Neutrophil (primary cell): Measurements from ENCODE around the gene ENTPD5.
"Not testable (repeated sequence)": the region's sequence is repeated elsewhere in the genome, so short reads cannot be mapped to it uniquely, and the experiment has no call there.

ENCODE experiments used
- H3K27ac ChIP-seq: fragments of 200-600 bp; sonication (generic); 2 replicates; pipeline ENCODE4 v1.5.1; 2016; ENCODE audit warnings: mild to moderate bottlenecking, moderate library complexity
- H3K27me3 ChIP-seq: fragments of 200-600 bp; sonication (generic); 2 replicates; pipeline ENCODE4 v1.6.0; 2016; ENCODE audit warnings: mild to moderate bottlenecking
- H3K36me3 ChIP-seq: fragments of 200-600 bp; sonication (generic); 2 replicates; pipeline ENCODE4 v1.5.1; 2017
- H3K4me1 ChIP-seq, 2 experiments: fragments of 200-600 bp in 1 of 2; sonication (generic) in 1 of 2; 1 replicate in 1 of 2; 2 replicates in 1 of 2; pipeline versions ENCODE4 v1.5.1 to v1.6.1; 2013 to 2016; ENCODE audit warnings: low read depth in 1 of 2, low read length in 1 of 2, mild to moderate bottlenecking in 1 of 2, moderate library complexity in 1 of 2; ENCODE audit not compliant: control insufficient read depth in 1 of 2, insufficient read depth in 1 of 2
- H3K4me3 ChIP-seq, 2 experiments: fragments of 200-600 bp in 1 of 2; sonication (generic) in 1 of 2; 1 replicate in 1 of 2; 2 replicates in 1 of 2; pipeline ENCODE4 v1.5.1; 2013 to 2016; ENCODE audit warnings: low read depth in 1 of 2, low read length in 1 of 2, mild to moderate bottlenecking in 1 of 2, moderate library complexity in 1 of 2
- H3K9me3 ChIP-seq: fragments of 200-600 bp; sonication (generic); 2 replicates; pipeline ENCODE4 v1.5.1; 2016
- CTCF ChIP-seq: fragments of 200-600 bp; sonication (generic); IDR thresholded peaks from 2 replicates; pipeline ENCODE4 v1.5.1; 2016; ENCODE audit warnings: antibody characterized with exemption

The ENTPD5 gene

GRCh38 chr14:74018174-74018585 lies 908 bp downstream of the ENTPD5 start:
- Histone ChIP-seq H3K36me3 (no peaks in the 10 kb centered on the region), H3K4me1 (peaks cover 16% of the 10 kb centered on the region in 2 experiments), H3K4me3 (peak overlapping the region; percentile 83 to 89), H3K27ac (peak overlapping the region; percentile 75), H3K27me3 (no peaks in the 10 kb centered on the region), H3K9me3 (no peaks in the 10 kb centered on the region)
- no peak for TF ChIP-seq CTCF

- Histone ChIP-seq H3K27ac (no peak overlapping the region), H3K4me3 (no peak overlapping the region), H3K4me1 (peaks cover 16% of the 10 kb centered on the region in 2 experiments), H3K27me3 (no peaks in the 10 kb centered on the region), H3K36me3 (no peaks in the 10 kb centered on the region), H3K9me3 (no peaks in the 10 kb centered on the region)
- TF ChIP-seq CTCF, result no peak
Measured at GRCh38 chr14:74015963-74016362, 3.1 kb downstream of the ENTPD5 start.

- Histone ChIP-seq H3K36me3 (peaks cover under 1% of the 10 kb centered on the region), H3K4me3 (no peak overlapping the region), H3K27me3 (no peaks in the 10 kb centered on the region), H3K4me1 (peaks cover 16% of the 10 kb centered on the region in 2 experiments), H3K9me3 (no peaks in the 10 kb centered on the region), H3K27ac (no peak overlapping the region)
- no peak for TF ChIP-seq CTCF
Measured at GRCh38 chr14:74015176-74015575, 3.9 kb downstream of the ENTPD5 start.

- Histone ChIP-seq H3K27ac (no peak overlapping the region), H3K27me3 (no peaks in the 10 kb centered on the region), H3K36me3 (peaks cover 8% of the 10 kb centered on the region), H3K4me1 (peaks cover 10 to 11% of the 10 kb centered on the region in 2 experiments), H3K9me3 (no peaks in the 10 kb centered on the region), H3K4me3 (no peak overlapping the region)
- no peak for TF ChIP-seq CTCF
Measured at GRCh38 chr14:74014299-74014698, 4.8 kb downstream of the ENTPD5 start.

- H3K27ac ChIP-seq, result no peak overlapping the region
- TF ChIP-seq CTCF, result no peak
- H3K9me3 ChIP-seq, result no peaks in the 10 kb centered on the region
- H3K4me1 ChIP-seq, result no peaks in the 10 kb centered on the region
- peaks cover 8% of the 10 kb centered on the region for H3K36me3 ChIP-seq
- no peak overlapping the region for H3K4me3 ChIP-seq
- H3K27me3 ChIP-seq, result no peaks in the 10 kb centered on the region
Measured at GRCh38 chr14:74008843-74009499, 10.1 kb downstream of the ENTPD5 start.

GRCh38 chr14:74005664-74006063 lies 13.4 kb downstream of the ENTPD5 start:
- not testable (repeated sequence) for H3K27ac ChIP-seq, H3K9me3 ChIP-seq, H3K4me1 ChIP-seq, H3K36me3 ChIP-seq, H3K4me3 ChIP-seq, H3K27me3 ChIP-seq
